Measurements from ENCODE around the gene SCYGR1. TPM values are rescaled to one million over a fixed set of nuclear protein-coding genes. Genes with fewer than 3 reads are reported as not detected.
"Not testable (repeated sequence)": the region's sequence is repeated elsewhere in the genome, so short reads cannot be mapped to it uniquely, and the experiment has no call there.

Gene SCYGR1
- total RNA-seq, 1 experiment from 2014 or later = not detected

DNA sequence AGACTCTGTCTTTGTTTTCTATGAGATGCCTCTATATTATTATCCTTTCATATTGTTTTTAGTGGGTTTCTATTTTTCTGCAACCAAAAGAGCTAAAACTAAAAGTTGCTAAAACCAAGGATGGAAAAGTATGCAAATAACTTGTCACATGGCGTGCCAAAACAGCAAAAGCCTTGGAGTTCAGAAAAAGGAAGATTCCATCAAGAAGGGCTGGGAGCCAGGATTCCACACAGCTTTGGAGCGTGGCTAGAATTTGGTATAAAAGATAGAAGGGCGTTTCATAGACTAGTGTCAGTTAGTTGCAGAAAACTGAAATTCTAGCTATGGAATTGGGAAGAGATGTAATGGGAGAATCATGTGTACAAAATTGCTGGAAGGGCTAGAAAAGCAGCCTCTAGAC lies 4.1 kb downstream of the SCYGR1 start:
- Histone ChIP-seq H3K36me3 (ENCODE audit: control insufficient read depth, insufficient read depth, low read length) (no peaks in the 10 kb centered on the region), H3K9me3 (no peaks in the 10 kb centered on the region), H3K4me3 (ENCODE audit: low read depth, low read length) (no peak overlapping the region), H3K4me1 (peaks cover 13% of the 10 kb centered on the region), H3K27me3 (replicated peaks; ENCODE audit: control insufficient read depth, insufficient read depth, low read length) (no peaks in the 10 kb centered on the region)
- ChIA-PET CTCF (no interaction called here), POLR2A (no interaction called here)
- BruUV-seq (replicated peaks) = no TSS peak
- H3K4me1 Mint-ChIP-seq (ENCODE audit: low read depth, unreplicated experiment) = peaks cover 7% of the 10 kb centered on the region
- no peak for DNase-seq
- TF ChIP-seq, protein P1, sequence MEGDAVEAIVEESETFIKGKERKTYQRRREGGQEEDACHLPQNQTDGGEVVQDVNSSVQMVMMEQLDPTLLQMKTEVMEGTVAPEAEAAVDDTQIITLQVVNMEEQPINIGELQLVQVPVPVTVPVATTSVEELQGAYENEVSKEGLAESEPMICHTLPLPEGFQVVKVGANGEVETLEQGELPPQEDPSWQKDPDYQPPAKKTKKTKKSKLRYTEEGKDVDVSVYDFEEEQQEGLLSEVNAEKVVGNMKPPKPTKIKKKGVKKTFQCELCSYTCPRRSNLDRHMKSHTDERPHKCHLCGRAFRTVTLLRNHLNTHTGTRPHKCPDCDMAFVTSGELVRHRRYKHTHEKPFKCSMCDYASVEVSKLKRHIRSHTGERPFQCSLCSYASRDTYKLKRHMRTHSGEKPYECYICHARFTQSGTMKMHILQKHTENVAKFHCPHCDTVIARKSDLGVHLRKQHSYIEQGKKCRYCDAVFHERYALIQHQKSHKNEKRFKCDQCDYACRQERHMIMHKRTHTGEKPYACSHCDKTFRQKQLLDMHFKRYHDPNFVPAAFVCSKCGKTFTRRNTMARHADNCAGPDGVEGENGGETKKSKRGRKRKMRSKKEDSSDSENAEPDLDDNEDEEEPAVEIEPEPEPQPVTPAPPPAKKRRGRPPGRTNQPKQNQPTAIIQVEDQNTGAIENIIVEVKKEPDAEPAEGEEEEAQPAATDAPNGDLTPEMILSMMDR (IDR thresholded peaks at IDR 0.05; ENCODE audit: insufficient read depth in 1 of 2, low read depth in 1 of 2, low read length in 1 of 2, severe bottlenecking in 1 of 2, unreplicated experiment in 1 of 2) = no peak
- no peak overlapping the region for H3K4me3 Mint-ChIP-seq (ENCODE audit: unreplicated experiment)
- no peaks in the 10 kb centered on the region for H3K9me3 Mint-ChIP-seq (ENCODE audit: unreplicated experiment)
- H3K27ac Mint-ChIP-seq (ENCODE audit: unreplicated experiment) = no peak overlapping the region
- H3K36me3 Mint-ChIP-seq (ENCODE audit: insufficient read depth, unreplicated experiment) = no peaks in the 10 kb centered on the region
- H3K27me3 Mint-ChIP-seq (ENCODE audit: insufficient read depth, unreplicated experiment) = no peaks in the 10 kb centered on the region
- intact Hi-C loops (cut with micrococcal nuclease; ENCODE audit: unreplicated experiment) = no loop called here

DNA sequence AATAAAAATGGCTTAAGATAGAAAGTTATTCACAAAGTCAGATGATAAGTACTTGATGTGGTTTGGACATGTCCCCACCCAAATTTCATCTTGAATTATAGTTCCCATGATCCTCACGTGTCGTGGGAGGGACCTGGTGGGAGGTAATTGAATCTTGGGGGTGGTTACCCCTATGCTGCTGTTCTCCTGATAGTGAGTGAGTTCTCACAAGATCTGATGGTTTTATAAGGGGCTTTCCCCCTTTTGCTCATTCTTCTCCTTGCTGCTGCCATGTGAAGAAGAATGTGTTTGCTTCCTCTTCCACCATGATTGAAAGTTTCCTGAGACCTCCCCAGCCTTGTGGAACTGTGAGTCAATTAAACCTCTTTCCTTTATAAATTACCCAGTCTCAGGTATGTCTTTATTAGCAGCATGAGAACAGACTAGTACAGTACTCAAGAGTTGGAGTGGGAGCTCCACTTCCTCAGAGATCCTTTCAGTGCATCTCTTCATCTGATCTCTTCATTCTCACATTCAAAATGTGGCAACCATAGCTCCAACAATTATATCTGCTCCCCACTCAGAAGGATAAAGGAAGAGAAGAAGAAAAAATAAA lies 5.4 kb downstream of the SCYGR1 start:
- H3K27me3 ChIP-seq (replicated peaks; ENCODE audit: control insufficient read depth, insufficient read depth, low read length); BruUV-seq (replicated peaks); intact Hi-C loops (cut with micrococcal nuclease; ENCODE audit: unreplicated experiment); H3K27ac Mint-ChIP-seq (ENCODE audit: unreplicated experiment); POLR2A ChIA-PET; H3K9me3 ChIP-seq; H3K4me3 Mint-ChIP-seq (ENCODE audit: unreplicated experiment); H3K36me3 ChIP-seq (ENCODE audit: control insufficient read depth, insufficient read depth, low read length); H3K36me3 Mint-ChIP-seq (ENCODE audit: insufficient read depth, unreplicated experiment); CTCF ChIA-PET; DNase-seq; H3K27me3 Mint-ChIP-seq (ENCODE audit: insufficient read depth, unreplicated experiment); H3K9me3 Mint-ChIP-seq (ENCODE audit: unreplicated experiment); H3K4me3 ChIP-seq (ENCODE audit: low read depth, low read length): not testable (repeated sequence)
- peaks cover 17% of the 10 kb centered on the region for H3K4me1 ChIP-seq
- peaks cover 16% of the 10 kb centered on the region for H3K4me1 Mint-ChIP-seq (ENCODE audit: low read depth, unreplicated experiment)

DNA sequence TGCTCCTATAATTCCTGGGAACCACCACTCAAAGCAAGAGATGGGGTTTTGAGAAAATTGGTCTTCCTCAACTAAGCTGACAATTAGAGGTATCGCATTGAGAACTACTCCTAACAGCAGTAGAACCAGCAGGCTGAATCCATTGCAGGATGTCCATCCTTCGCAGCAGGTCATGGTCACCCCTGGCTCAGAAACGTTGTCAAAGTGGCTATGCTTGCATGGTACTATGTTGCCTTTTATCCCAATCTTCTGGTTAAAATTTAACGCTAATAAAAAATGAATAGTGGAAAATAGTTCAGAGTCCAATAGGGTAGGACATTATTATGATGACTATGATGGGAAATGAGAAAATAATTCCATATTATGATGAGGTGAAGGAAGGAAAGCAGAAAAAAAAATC lies 8.7 kb downstream of the SCYGR1 start, which contains the start of gene TM4SF20:
Gene TM4SF20 (minus strand): TSS at position 212 of the 400 bp plus-strand sequence. CDS start 38 bp downstream, at position 174.
- Mint-ChIP-seq H3K27me3 (ENCODE audit: insufficient read depth, unreplicated experiment) (no peaks in the 10 kb centered on the region), H3K27ac (ENCODE audit: unreplicated experiment) (no peak within 1 kb of the TSS), H3K4me1 (ENCODE audit: low read depth, unreplicated experiment) (peaks cover 24% of the 10 kb centered on the region), H3K36me3 (ENCODE audit: insufficient read depth, unreplicated experiment) (no peaks in the 10 kb centered on the region), H3K4me3 (ENCODE audit: unreplicated experiment) (no peak within 1 kb of the TSS), H3K9me3 (ENCODE audit: unreplicated experiment) (no peaks in the 10 kb centered on the region)
- ChIA-PET CTCF (interaction anchor here (0.5 kb wide), 1 partner anchor 387 kb away, joined by 4 read pairs; no protein-coding TSS in a partner anchor), POLR2A (no interaction called here)
- DNase-seq = no peak
- intact Hi-C loops (cut with micrococcal nuclease; ENCODE audit: unreplicated experiment) = no loop called here
- TF ChIP-seq, protein P1 (IDR thresholded peaks at IDR 0.05; ENCODE audit: insufficient read depth in 1 of 2, low read depth in 1 of 2, low read length in 1 of 2, severe bottlenecking in 1 of 2, unreplicated experiment in 1 of 2) = no peak
- Histone ChIP-seq H3K27me3 (replicated peaks; ENCODE audit: control insufficient read depth, insufficient read depth, low read length) (no peaks in the 10 kb centered on the region), H3K4me3 (ENCODE audit: low read depth, low read length) (no peak within 1 kb of the TSS), H3K36me3 (ENCODE audit: control insufficient read depth, insufficient read depth, low read length) (no peaks in the 10 kb centered on the region), H3K9me3 (no peaks in the 10 kb centered on the region), H3K4me1 (peaks cover 17% of the 10 kb centered on the region)
- no TSS peak for BruUV-seq (replicated peaks)
